ENCODE data around the gene C6orf132.

Gene C6orf132

DNA sequence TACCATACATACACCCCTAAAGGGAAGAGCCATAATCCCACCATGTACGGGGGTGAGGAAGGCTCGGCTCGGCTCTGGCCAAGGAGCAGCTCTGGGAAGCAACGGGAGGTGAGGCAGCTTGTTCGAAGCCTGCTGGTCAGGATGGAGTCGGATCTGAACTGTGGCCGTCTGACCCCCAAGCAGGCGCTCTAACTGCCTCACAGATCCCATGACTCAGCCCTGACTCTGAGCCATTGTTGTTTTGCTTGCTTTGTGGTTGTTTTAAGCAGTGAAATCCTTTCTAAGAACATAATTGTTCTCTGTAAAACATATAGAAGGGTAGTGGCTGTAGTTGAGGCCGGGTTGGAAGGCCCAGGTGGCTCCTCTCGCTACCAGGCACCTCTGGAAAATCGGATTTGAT, 10.9 kb downstream of the C6orf132 start:
- no peak for DNase-seq

DNA sequence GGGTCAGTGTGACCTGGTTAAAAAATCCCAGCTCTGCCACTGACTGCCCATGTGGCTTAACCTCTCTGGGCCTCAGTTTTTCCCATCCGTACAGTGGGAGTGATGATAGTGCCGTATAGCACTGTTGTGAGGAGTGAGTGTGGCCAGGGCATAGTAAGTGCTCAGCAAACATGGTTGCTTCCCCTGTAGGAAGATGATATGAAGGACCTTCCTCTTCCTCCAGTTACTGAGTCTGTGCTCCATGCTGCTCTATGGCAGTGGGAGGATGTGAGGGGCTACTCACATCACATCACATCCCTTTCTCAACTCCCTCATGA, 13.1 kb downstream of the C6orf132 start:
- DNase-seq = no peak

DNA sequence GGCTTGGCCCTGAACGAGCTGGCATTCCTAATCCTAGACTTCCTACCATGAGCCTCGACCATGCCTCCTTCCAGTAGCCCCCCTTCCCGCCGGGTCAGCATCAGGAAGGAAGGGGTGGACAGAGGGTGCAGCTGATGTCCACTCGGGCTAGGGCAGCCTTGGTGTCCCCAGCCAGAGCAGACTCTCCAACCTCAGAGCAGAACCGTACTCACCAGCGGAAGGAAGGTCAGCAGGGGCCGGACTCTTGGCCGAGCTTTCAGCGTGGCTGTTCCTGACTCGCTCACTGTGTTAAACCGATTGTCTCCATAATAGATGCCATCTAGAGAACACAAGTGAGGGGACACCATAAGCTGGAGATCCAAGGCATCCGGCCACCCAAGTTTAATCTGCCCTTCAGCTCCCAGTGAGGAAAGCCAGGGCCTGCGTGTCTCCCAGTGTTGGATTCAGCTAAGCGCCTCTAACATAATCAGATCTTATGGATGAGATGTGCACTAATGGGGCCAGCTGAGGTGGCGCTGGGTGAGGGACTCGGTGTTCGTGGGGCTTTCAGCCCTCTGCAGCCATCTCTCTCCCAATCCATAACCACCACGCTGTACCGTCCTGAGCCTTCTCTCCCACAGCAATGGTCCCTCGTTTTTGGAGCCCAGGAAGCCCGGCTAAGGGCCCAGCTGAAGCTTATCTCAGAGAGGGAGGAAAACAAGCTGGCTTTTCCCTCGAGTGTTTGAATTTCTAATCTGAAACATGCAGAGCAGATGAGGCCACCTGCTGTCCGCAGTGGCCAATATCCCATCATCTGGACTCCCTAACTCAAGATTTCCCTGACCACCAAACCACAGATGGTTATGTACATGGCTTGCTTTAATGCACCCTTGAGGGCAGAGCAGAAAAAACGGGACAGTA, 13.7 kb downstream of the C6orf132 start:
- no peak for DNase-seq

DNA sequence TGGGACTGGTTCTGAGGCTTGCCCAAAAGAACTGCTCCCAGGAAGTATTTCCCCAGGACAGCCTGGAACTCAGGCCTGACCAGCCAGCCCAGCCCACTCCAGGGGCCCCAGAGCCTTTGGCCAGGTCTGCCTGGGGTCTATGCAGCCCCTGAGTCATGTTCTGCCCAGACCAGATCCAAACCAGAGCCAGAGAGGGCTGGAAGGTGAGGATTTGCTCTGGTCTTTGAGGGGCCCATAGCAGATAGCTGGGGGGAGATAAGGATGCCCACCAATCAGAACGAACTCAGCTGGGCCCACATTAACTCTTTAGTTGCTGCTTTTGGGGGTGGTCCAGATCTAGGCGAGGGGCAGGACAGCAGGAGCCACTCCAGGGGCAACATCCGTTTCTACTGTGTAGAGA, 16.8 kb downstream of the C6orf132 start:
- no peak for DNase-seq

DNA sequence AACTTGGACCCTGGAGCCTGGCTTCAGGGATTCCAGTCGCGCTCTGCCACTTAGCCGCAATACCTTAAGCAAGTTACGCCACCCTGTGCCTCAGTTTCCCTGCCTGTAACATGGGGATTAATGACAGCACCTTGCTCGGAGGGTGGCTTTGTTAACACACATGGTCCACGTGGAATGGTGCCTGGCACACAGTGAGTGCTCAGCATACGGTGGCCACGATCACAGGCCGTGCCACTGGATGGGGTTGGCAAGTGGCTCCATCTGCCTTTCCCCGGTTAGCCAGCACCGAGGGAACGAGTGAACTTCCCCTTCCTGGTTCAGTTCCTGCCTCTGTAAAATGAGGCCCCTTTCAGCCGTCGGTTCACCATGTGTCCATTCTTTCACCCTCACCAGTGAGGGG, 17.2 kb downstream of the C6orf132 start:
- no peak for DNase-seq

DNA sequence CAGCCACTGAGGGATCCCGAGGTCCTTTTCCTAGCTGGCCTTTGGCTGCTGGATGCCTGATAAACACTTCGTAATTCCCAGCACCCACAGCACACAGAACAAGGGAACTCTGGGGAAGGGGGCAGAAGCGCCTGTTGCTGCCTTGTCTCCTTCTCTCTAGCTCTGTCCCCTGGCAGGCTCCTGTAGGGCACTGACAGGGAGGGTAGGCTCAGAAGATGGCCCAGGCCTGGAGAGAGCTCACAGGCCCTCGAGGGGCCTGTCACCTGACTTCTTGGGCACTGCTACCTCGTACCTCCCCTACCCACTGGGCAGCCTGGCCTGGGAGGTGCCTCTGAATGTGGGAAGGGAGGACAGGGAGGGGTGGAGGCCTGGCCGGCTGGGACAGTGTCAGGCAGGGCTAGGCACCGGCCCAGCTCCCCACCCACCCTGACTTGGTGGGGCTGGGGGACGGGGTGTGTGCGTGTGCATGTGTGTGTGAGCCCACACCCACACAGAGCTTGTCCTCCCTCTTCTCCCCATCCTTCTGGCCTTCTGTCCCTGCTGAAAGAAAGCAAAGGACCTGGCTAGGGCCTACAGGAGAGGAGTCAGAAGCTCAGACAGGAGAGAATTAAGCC, 18.1 kb downstream of the C6orf132 start:
- DNase-seq = no peak

DNA sequence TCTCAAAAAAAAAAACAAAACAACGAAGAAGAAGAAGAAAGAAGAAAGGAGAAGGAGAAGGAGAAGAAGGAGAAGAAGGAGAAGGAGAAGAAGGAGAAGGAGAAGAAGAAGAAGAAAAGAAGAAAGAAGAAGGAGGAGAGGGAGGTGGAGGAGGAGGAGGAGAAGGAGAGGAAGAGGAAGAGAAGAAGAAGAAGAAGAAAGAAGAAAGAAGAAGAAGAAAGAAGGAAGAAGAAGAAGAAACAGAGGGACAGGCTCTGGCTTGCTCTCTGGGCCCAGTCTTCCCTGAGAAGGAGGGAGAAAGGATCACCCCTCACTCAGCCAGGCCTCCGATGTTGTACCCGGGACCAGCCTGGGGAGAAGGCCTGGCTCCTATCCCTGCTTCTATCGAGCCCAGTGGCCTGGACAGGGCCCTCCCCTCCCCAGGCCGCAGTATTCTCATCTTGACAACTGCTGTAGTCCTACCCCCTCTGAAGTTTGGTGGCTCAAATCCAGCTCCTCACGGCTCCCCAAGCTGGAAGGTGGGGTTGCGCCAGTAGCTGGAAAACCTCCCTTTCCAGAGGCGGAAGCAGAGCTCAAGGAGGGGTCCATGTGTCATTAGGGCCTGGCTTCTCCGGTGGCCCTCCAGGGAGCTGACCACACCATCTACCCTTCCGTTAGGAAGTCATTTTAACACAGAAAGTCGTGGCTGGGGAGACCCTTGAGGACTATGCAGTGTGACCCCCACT, 18.9 kb downstream of the C6orf132 start:
- DNase-seq = no peak

DNA sequence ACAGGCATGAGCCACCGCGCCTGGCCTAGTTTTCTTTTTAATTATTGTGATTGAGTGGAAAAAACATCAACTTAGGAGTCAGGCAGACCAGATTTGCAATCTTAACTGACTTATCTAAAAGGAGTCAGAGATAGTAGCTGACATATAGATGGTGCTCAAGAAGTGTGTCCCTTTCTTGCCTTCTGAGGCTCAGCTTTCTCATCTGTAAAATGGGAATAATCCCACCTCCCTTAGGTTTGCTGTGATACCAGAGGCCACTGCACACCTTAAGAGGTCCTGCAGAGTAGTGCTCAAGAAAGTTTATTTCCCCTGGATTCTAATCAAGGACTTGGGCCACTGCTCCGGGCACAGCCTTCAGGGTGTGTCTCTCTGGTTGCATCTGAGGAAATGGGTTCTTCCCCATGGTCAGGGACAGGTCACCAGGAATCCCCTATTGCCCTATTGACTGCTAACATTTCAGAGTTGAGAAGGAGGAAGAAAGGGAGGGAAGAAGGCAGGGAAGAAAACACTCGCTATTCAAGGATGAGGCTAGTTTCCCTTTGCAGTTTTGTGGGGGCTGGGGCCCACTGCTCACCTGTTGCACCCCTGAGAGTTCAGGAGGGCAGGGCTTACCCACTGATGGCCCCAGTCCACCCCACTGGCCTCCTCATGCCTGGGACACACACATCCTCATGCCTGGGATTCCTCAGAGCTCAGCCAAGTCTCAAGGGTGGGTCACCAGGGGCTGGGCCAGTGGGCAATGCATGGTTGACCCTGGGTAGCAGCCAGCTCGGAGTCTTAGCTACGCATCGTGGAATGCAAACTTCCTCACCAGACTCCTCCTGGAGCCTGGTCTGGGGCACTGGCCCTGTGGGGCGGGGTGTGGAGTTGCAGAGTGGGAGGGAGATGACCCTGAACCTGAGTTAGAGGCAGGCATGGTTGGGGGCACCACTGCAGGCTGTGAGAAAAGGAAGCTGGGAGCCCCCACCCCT, 21.2 kb downstream of the C6orf132 start:
- no peak for DNase-seq

DNA sequence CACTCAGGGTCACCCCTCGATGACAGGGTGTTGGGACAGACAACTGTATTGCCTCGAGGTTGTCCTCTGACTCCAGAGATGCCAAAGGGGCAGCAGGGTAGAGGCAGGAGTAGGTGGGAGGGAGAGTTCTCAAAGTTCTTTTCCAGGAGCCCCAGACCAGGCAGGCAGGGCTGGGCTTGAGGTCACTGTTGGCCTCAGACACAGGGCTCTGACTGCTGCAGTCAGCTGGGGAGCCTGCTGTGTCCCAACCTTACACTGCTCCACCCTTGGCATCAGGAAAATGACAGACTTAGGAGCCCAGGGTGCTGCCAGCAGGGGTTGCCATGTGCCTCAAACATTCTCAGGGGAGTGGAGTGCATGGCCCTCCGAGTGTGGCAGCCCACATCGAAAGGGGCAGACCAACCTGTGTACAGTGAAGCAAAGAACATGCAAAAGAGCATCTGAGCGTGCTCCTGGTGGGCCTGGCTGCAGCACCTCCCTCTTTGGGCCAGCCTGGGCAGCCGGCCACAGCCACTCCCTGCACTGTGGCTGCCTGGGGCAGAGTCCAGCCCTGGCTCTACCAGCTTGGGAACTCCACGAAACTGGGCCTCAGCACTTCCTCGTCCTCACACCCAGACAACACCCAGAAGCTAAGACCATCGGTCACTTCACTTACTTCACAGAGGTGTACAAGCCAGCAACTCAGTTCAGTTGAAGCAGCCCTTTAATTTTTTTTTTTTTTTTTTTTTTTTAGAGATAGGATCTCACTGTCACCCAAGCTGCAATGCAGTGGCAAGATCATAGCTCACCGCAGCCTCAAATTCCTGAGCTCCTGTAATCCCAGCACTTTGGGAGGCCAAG, 24.0 kb downstream of the C6orf132 start:
- no peak for DNase-seq

DNA sequence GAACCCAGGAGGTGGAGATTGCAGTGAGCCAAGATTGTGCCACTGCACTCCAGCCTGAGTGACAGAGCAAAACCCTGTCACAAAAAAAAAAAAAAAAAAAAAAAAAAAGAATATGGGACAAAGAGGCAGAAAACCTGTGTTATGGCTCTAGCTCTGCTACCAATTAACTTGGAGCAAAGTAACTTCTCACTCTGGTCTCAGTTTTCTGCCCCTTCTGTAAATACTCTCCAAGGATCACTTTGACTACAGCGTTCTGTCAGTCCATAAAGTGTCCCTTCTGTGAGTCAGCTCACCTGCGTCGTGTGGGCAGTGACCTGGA, 24.6 kb downstream of the C6orf132 start:
- DNase-seq = no peak

DNA sequence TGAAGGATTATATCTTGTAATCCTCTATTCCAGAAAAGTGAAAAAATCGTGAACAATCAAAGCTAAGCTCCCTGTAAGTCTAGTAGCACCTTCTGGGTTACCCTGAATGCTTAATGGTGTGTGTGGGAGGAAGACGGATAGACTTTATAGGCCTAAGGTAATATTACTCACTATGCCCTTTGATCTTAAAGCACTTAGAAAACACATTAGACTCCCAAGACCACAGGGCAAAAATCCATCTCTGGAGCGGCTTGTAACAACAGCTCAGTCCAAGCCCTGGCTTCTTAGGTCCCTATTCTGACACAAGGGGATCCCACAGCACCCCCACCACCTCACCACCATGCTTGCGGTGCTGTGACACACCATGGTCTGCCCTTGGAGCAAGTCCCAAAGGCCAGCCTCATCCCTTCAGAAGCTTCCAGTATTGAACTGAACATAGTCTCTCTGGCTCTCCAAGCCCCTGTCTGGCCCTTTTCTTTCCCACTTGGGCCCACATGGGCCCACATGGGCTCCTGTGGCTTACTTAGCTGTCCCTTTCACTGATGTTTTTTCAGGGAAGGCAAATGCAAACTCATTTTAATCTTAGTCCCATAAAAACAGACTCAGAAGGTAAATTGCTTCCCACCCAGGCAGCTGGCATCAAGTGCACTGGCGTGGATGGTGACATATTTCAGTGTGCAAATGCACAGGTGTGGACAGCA, 28.3 kb downstream of the C6orf132 start:
- no peak for DNase-seq

DNA sequence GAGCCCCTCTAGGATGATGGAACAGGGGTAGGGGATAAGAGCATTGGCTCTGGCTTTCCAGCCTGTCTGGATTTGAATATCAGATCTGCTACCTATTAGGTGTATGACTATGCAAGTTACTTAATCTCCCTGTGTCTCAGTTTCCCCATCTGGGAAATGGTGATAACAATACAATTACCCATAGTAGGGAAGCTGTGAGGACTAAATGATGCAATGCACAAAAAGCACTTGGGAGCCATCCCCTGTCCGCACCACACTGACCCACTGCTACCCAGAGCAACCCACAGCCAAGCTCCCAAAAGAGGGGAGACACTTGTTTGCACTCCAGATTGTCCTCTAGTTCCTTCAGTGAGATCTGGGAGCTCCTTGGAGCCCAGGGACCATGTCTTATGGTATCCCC, 30.1 kb downstream of the C6orf132 start:
- DNase-seq = no peak

DNA sequence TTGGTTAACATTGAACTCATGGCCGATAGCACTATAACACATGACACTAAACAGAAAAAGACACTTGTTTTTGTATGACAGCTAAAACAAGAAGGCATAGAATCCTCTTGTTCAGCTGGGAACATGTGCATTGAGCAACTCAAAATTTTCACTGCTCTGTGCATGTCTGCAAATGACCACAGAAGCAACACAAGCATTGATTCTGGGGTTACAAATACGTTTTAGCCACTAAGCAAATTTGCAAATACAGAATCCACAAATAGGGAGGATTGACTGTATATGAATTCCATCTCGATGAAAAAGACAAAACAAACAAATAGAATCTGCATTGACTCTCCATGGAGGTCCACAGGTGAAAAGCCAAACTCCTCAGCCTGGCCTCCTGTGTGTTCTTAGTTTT, 31.7 kb downstream of the C6orf132 start:
- DNase-seq = no peak

DNA sequence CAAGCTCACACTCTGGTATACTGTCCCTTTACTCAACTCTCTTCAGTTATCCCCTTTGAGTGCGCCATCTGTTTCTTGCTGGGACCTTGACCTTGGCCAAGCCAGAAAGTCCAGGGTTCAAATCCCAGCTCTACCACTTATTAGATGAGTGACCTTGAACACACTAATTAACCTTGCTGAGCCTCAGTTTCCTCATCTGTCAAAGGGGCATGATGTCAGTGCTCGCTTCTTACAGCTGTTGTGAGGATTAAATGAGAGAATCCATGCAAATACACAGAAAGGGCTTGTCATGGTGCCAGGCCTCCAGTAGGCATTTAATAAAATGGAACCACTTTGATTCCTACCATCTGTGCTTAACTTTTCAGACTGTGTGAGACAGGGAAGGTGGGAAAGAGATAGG, 34.3 kb downstream of the C6orf132 start:
- DNase-seq = no peak

DNA sequence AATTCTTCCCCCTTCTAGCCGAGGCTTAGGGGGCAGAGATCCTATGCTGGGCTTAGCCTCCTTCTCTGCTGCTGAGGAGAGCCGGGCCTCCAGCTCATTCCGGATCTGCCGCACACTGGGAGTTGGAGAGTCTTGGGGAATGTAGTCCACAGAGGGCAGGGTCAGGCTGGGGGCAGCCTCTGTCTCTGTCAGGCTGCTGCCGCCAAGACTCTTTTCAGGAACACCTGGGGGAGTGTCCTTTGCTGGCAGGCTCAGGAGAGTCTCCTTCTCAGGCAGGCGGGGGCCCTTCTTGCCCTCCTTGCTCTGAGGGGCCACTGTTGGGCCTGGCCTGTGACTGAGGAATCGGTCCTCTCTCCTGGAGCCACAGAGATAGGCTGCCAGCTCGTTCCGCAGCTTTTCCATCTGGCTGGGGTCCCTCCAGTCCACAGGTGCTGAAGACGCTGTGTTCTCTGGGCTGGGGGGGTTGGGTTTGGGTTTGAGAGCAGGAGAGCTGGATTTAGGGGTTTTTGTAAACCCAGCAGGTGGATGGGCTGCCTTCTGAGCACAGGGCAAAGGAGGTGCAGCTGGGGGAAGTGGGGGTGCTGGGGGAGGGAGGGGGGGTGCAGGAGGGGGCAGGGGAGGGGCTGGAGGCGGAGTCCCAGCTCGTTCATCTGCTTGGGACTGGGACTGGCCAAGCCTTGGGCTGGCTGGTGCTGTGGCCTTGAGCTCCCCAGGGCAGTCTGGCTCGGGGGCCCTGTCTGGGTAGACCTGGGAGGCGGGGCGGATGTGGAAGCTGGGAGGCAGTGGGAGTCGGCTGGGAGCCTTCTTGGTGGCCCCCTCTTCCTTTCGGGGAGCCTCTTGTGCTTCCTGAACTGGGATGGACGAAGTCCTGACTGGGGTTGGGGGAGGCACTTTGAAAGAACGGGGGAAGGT, 36.1 kb downstream of the C6orf132 start:
- no peak for DNase-seq

DNA sequence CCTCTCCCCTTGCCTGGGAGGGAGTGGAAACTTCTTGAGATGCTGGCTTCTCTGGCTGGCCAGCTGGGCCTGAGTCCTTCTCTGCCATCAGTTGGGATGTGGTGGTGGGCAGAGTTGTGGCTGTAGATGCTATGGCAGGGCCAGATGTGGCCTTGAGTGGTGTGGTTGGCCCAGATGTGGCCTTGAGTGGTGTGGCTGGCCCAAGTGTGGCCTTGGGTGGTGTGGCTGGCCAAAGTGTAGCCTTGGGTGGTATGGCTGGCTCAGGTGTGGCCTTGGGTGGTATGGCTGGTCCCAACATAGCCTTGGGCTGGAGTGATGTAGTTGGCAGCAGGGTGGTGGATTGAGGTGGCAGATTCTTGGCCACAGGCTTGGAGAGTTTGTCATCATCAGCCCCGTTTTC, 36.7 kb downstream of the C6orf132 start:
- no peak for DNase-seq

DNA sequence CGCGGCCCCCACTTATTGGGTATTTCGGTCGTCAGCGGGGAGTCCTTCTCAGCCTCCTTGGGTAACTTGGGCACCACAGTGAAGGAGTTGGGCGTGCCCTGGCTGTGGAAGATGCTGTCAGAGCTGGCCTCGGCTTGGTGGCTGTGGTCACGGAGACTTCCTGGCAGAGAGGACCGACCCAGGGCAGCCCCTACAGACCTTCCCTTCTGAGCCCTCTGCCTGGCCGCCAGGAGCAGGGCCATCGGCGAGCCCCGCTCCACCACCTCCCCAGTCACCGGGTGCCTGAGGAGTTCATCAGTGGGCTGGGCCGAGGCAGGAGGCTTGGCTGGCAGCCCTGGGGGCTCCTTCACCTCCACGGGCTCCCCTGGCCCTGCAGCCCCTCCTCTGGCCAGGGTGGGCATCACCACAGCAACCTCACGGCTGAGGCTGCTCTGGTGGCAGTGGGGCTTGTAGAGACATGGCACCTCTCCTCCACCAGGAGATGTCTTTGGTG, 37.2 kb downstream of the C6orf132 start:
- DNase-seq = no peak

DNA sequence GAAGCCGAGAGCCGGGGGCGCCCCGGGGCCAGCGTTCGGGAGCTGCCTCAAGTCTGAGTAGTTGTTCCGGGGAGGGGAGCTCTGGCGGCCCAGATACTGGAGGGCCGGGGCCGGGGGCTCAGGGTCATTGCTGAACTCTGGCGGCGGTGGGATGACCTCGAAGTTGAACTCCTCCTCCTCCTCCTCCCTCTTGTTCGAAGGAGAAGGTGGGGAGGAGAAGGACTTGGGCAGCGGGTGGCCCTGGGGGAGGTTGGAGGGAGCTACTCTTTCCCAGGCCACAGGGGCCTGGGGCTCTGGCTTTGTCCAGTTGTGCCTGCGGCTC, 37.7 kb downstream of the C6orf132 start:
- no peak for DNase-seq

DNA sequence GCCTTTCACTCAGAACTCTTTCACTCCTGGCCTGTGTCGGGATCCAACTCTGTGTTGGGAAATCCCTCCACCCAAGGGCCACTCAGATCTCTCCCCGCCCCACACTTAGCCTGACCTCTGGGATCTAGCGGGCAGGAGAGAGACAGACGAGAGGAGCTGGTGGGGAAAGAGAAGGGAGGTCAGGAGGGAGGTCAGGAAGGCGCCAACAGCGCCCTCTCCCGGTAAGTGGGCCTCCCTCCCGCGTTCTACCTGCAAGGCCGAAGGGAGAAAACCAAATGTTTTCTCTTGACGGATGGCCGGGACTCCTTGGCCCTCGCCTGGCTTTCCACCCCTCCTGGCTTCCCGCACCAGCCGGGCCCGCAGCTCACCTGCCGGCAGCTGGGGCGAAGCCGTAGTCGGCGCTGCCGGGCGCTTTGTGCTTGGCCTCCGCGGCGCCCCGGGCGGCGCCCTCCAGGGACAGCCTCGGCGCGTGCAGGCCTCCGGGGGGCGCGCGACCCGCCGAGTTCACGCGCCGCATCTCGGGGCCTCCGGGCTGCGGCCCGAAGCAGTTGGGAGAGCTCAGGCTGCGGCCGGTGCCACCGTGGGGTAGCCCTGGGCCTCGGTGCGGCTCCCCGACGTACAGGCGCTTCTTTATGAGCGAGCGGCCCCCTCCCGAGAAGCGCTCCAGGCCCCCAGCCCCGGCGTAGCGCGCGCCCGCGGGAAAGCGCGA, 38.2 kb downstream of the C6orf132 start:
- no peak for DNase-seq

DNA sequence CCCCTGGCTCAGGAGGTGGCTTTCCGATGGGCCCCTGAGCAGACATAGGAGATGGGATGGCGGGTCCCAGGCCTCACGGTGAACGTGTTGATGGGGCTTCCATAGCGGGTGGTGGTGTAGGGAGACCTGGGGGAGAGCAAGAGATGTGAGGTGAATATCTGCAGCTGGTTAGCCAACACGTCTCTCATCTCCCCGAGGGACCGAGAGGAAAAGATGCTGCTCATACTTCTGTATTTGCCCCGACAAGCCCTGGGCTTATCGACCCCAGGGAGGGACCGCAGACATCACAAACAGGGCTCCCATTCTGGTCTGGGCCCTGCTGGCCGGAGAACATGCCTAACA, 38.7 kb downstream of the C6orf132 start:
- no peak for DNase-seq

Measured in hippocampal formation (tissue), 2 donors.